GM19043 (cell line): ENCODE measurements around the gene MRPL3.
"Not testable (repeated sequence)": the region's sequence is repeated elsewhere in the genome, so short reads cannot be mapped to it uniquely, and the experiment has no call there.

Experiments used
- ATAC-seq: cut with Tn5 transposase; IDR thresholded peaks from one replicate; pipeline ENCODE4 v1.9.1; 2021; ENCODE audit warnings: low read depth; ENCODE audit not compliant: unreplicated experiment

Gene MRPL3

GRCh38 chr3:131501949-131502348, 822 bp downstream of the MRPL3 start:
- no peak for ATAC-seq

GRCh38 chr3:131494706-131495105, 8.1 kb downstream of the MRPL3 start:
- no peak for ATAC-seq

GRCh38 chr3:131491775-131492174, 11.0 kb downstream of the MRPL3 start:
- ATAC-seq: no peak

GRCh38 chr3:131491084-131491483, 11.7 kb downstream of the MRPL3 start:
- no peak for ATAC-seq

- ATAC-seq: not testable (repeated sequence)
These were observed 16.2 kb downstream of the MRPL3 start for GRCh38 chr3:131486545-131486944.

- no peak for ATAC-seq
These were observed 17.7 kb downstream of the MRPL3 start for GRCh38 chr3:131485119-131485518.

GRCh38 chr3:131484496-131485111, 18.2 kb downstream of the MRPL3 start:
- ATAC-seq: no peak

- no peak for ATAC-seq
These were observed 22.7 kb downstream of the MRPL3 start for GRCh38 chr3:131480116-131480515.

GRCh38 chr3:131477813-131478212, 25.0 kb downstream of the MRPL3 start:
- ATAC-seq: no peak

- no peak for ATAC-seq
These were observed 28.7 kb downstream of the MRPL3 start for GRCh38 chr3:131474115-131474514.

- no peak for ATAC-seq
These were observed 32.4 kb downstream of the MRPL3 start for GRCh38 chr3:131470377-131470776.

- no peak for ATAC-seq
These were observed 44.1 kb downstream of the MRPL3 start for GRCh38 chr3:131458653-131459052.

- no peak for ATAC-seq
These were observed 45.6 kb downstream of the MRPL3 start for GRCh38 chr3:131457220-131457619.

GRCh38 chr3:131454501-131454900, 48.3 kb downstream of the MRPL3 start:
- ATAC-seq: no peak

- ATAC-seq: no peak
These were observed 49.2 kb downstream of the MRPL3 start for GRCh38 chr3:131453533-131453932.

- ATAC-seq: no peak
These were observed 55.4 kb downstream of the MRPL3 start for GRCh38 chr3:131447349-131447748.

- ATAC-seq: no peak
These were observed 58.6 kb downstream of the MRPL3 start for GRCh38 chr3:131444180-131444579.

GRCh38 chr3:131439084-131439483, 63.7 kb downstream of the MRPL3 start:
- no peak for ATAC-seq

- ATAC-seq: no peak
These were observed 67.8 kb downstream of the MRPL3 start for GRCh38 chr3:131435000-131435399.

- no peak for ATAC-seq
These were observed 70.3 kb downstream of the MRPL3 start for GRCh38 chr3:131432441-131432840.

- no peak for ATAC-seq
These were observed 71.0 kb downstream of the MRPL3 start for GRCh38 chr3:131431754-131432153.

- no peak for ATAC-seq
These were observed 75.5 kb downstream of the MRPL3 start for GRCh38 chr3:131427226-131427625.

- no peak for ATAC-seq
These were observed 80.7 kb downstream of the MRPL3 start for GRCh38 chr3:131421957-131422498.
